GM21717 (cell line): ENCODE data around the gene CZIB.
A peak's percentile ranks its signal among the peaks of the same experiment; 100 is the strongest.

Experiments
- ATAC-seq: cut with Tn5 transposase; IDR thresholded peaks from one replicate; pipeline ENCODE4 v1.9.1; 2021; ENCODE audit warnings: mild to moderate bottlenecking, moderate library complexity; ENCODE audit not compliant: unreplicated experiment

CZIB gene

GRCh38 chr1:53220171-53220961 is at the start of gene CZIB:
CZIB (minus strand) TSS chr1:53220634; CDS start chr1:53220575, 59 bp downstream.
- peak; percentile 90 for ATAC-seq

- ATAC-seq, result no peak
These were observed 49.7 kb upstream of the CZIB start for GRCh38 chr1:53270107-53270506.

GRCh38 chr1:53267761-53268160 is 47.3 kb upstream of the CZIB start:
- ATAC-seq, result no peak

GRCh38 chr1:53266038-53266437 is 45.6 kb upstream of the CZIB start:
- no peak for ATAC-seq

- ATAC-seq, result no peak
These were observed 45.1 kb upstream of the CZIB start for GRCh38 chr1:53265581-53265980.

- ATAC-seq, result no peak
These were observed 43.6 kb upstream of the CZIB start for GRCh38 chr1:53264048-53264447.

GRCh38 chr1:53262000-53262399 is 41.6 kb upstream of the CZIB start:
- ATAC-seq, result no peak

- no peak for ATAC-seq
These were observed 40.3 kb upstream of the CZIB start for GRCh38 chr1:53260631-53261247.

- ATAC-seq, result peak; percentile 50
These were observed 39.5 kb upstream of the CZIB start for GRCh38 chr1:53259932-53260331.

- ATAC-seq, result no peak
These were observed 37.8 kb upstream of the CZIB start for GRCh38 chr1:53258216-53258615.

- ATAC-seq, result no peak
These were observed 37.1 kb upstream of the CZIB start for GRCh38 chr1:53257454-53258081.

GRCh38 chr1:53256511-53257453 is 36.3 kb upstream of the CZIB start:
- no peak for ATAC-seq

GRCh38 chr1:53255031-53255430 is 34.6 kb upstream of the CZIB start:
- ATAC-seq, result no peak

- no peak for ATAC-seq
These were observed 33.7 kb upstream of the CZIB start for GRCh38 chr1:53254011-53254640.

GRCh38 chr1:53250325-53250724 is 29.9 kb upstream of the CZIB start:
- no peak for ATAC-seq

GRCh38 chr1:53249706-53250105 is 29.3 kb upstream of the CZIB start:
- ATAC-seq, result no peak

- no peak for ATAC-seq
These were observed 26.1 kb upstream of the CZIB start for GRCh38 chr1:53246261-53247134.

- no peak for ATAC-seq
These were observed 23.7 kb upstream of the CZIB start for GRCh38 chr1:53244141-53244540.

GRCh38 chr1:53242381-53242780 is 21.9 kb upstream of the CZIB start:
- no peak for ATAC-seq

- no peak for ATAC-seq
These were observed 21.4 kb upstream of the CZIB start for GRCh38 chr1:53241828-53242227.
